ENCODE data around the gene SFSWAP.
"Not testable (repeated sequence)": the region's sequence is repeated elsewhere in the genome, so short reads cannot be mapped to it uniquely, and the experiment has no call there.

The SFSWAP gene

GRCh38 chr12:131800594-131801135 lies 89.8 kb downstream of the SFSWAP start:
- no peak for TF ChIP-seq CTCF (IDR thresholded peaks at IDR 0.05; ENCODE audit: extremely low read depth, insufficient read depth, missing control alignments)
- in situ Hi-C loops (cut with MboI; ENCODE audit: low pct_unique_long_range_greater_than_20kb, low sequenced_read_pairs, unreplicated experiment): no loop called here
- DNase-seq (ENCODE audit: low spot score): no peak

- TF ChIP-seq CTCF (IDR thresholded peaks at IDR 0.05; ENCODE audit: extremely low read depth, insufficient read depth, missing control alignments): no peak
- in situ Hi-C loops (cut with MboI; ENCODE audit: low pct_unique_long_range_greater_than_20kb, low sequenced_read_pairs, unreplicated experiment): no loop called here
- no peak for DNase-seq (ENCODE audit: low spot score)
Measured at GRCh38 chr12:131801254-131801866, 90.5 kb downstream of the SFSWAP start.

GRCh38 chr12:131803961-131804521 lies 93.2 kb downstream of the SFSWAP start:
- no peak for TF ChIP-seq CTCF (IDR thresholded peaks at IDR 0.05; ENCODE audit: extremely low read depth, insufficient read depth, missing control alignments)
- no peak for DNase-seq (ENCODE audit: low spot score)
- in situ Hi-C loops (cut with MboI; ENCODE audit: low pct_unique_long_range_greater_than_20kb, low sequenced_read_pairs, unreplicated experiment): no loop called here

GRCh38 chr12:131805421-131805820 lies 94.5 kb downstream of the SFSWAP start:
- DNase-seq (ENCODE audit: low spot score): no peak
- no peak for TF ChIP-seq CTCF (IDR thresholded peaks at IDR 0.05; ENCODE audit: extremely low read depth, insufficient read depth, missing control alignments)
- in situ Hi-C loops (cut with MboI; ENCODE audit: low pct_unique_long_range_greater_than_20kb, low sequenced_read_pairs, unreplicated experiment): no loop called here

GRCh38 chr12:131806674-131807073 lies 95.8 kb downstream of the SFSWAP start:
- TF ChIP-seq CTCF (IDR thresholded peaks at IDR 0.05; ENCODE audit: extremely low read depth, insufficient read depth, missing control alignments): no peak
- in situ Hi-C loops (cut with MboI; ENCODE audit: low pct_unique_long_range_greater_than_20kb, low sequenced_read_pairs, unreplicated experiment): no loop called here
- no peak for DNase-seq (ENCODE audit: low spot score)

- TF ChIP-seq CTCF (IDR thresholded peaks at IDR 0.05; ENCODE audit: extremely low read depth, insufficient read depth, missing control alignments): no peak
Measured at GRCh38 chr12:131808744-131809371, 98.0 kb downstream of the SFSWAP start.

GRCh38 chr12:131809476-131810254 lies 98.8 kb downstream of the SFSWAP start:
- DNase-seq (ENCODE audit: low spot score); in situ Hi-C loops (cut with MboI; ENCODE audit: low pct_unique_long_range_greater_than_20kb, low sequenced_read_pairs, unreplicated experiment): not testable (repeated sequence)

More at GRCh38 chr12:131808744-131809371, 98.0 kb downstream of the SFSWAP start:
- peak; percentile 89 for DNase-seq (ENCODE audit: low spot score)
- in situ Hi-C loops (cut with MboI; ENCODE audit: low pct_unique_long_range_greater_than_20kb, low sequenced_read_pairs, unreplicated experiment): no loop called here
